Activated CD8-positive, alpha-beta T cell treated with anti-CD3 and anti-CD28 coated beads for 36 hours (primary cell): Measurements from ENCODE around the gene CLCN1. TPM values are rescaled to one million over a fixed set of nuclear protein-coding genes. Genes with fewer than 3 reads are reported as not detected.

Experiments used
- ATAC-seq: fragments of 200-7000 bp; cut with Tn5 transposase; one replicate; pipeline ENCODE4 v1.10.0; 2021; ENCODE audit warnings: mild to moderate bottlenecking, moderate library complexity
- CTCF ChIA-PET: fragments of 350-600 bp; sonication (Branson Sonifier 250); formaldehyde crosslinking; loops from one replicate; lab custom pipeline; 2021; ENCODE audit warnings: antibody characterized with exemption; lab: Charles Lee
- POLR2A ChIA-PET: fragments of 350-600 bp; sonication (Branson Sonifier 250); formaldehyde crosslinking; loops from one replicate; lab custom pipeline; 2021; ENCODE audit warnings: antibody characterized with exemption; lab: Charles Lee
- DNase-seq: peaks from one replicate; pipeline ENCODE4 v3.0.0-alpha.2; 2020
- H3K27ac Mint-ChIP-seq: one replicate; pipeline ENCODE4 v1.8.0; 2021; ENCODE audit warnings: mild to moderate bottlenecking, mixed read lengths
- H3K27me3 Mint-ChIP-seq: one replicate; pipeline ENCODE4 v1.8.0; 2021; ENCODE audit warnings: mixed read lengths
- H3K36me3 Mint-ChIP-seq: one replicate; pipeline ENCODE4 v1.8.0; 2021; ENCODE audit warnings: low read depth, mixed read lengths
- H3K4me1 Mint-ChIP-seq: one replicate; pipeline ENCODE4 v1.8.0; 2021; ENCODE audit warnings: low read depth, mixed read lengths
- H3K4me3 Mint-ChIP-seq: one replicate; pipeline ENCODE4 v1.8.0; 2021; ENCODE audit warnings: mild to moderate bottlenecking, moderate library complexity, mixed read lengths
- H3K9me3 Mint-ChIP-seq: one replicate; pipeline ENCODE4 v1.8.0; 2021; ENCODE audit warnings: mixed read lengths
- CTCF ChIP-seq: fragments of 200-600 bp; IDR thresholded peaks from one replicate; pipeline ENCODE4 v1.8.0; 2022; ENCODE audit warnings: antibody characterized with exemption, mild to moderate bottlenecking
- intact Hi-C: fragments of 100-400 bp; cut with micrococcal nuclease; formaldehyde crosslinking; loops from one replicate; pipeline ENCODE4 v1.10.0; 2022
- total RNA-seq, 2 experiments: library from RNA; stranded (reverse); gene quantifications; one replicate each; pipeline ENCODE4 v1.2.3, GENCODE V29; 2021

The CLCN1 gene
- total RNA-seq, 2 experiments from 2014 or later, result 0.09 TPM; not detected in 1

- H3K4me3 Mint-ChIP-seq, result no peak overlapping the region
- H3K27me3 Mint-ChIP-seq, result no peaks in the 10 kb centered on the region
- no peaks in the 10 kb centered on the region for H3K36me3 Mint-ChIP-seq
- TF ChIP-seq CTCF, result no peak
- POLR2A ChIA-PET, result no interaction called here
- ATAC-seq (no peak), DNase-seq (no peak)
- peaks cover 7% of the 10 kb centered on the region for H3K4me1 Mint-ChIP-seq
- intact Hi-C loops, result no loop called here
- CTCF ChIA-PET, result interaction anchor here (1.2 to 4.7 kb wide), 5 partner anchors 12 to 108 kb away, joined by 3 to 42 read pairs (median 7); partner anchors contain the start of gene ZYX
- H3K27ac Mint-ChIP-seq, result no peak overlapping the region
- H3K9me3 Mint-ChIP-seq, result no peaks in the 10 kb centered on the region
Observed at GRCh38 chr7:143347950-143348349, 32.0 kb downstream of the CLCN1 start.

- no peaks in the 10 kb centered on the region for H3K27me3 Mint-ChIP-seq
- ChIA-PET POLR2A (no interaction called here), CTCF (interaction anchor here (1.1 kb wide), 1 partner anchor 110 kb away, joined by 3 read pairs; no protein-coding TSS in a partner anchor)
- H3K27ac Mint-ChIP-seq, result no peak overlapping the region
- ATAC-seq, result no peak
- H3K9me3 Mint-ChIP-seq, result no peaks in the 10 kb centered on the region
- intact Hi-C loops, result no loop called here
- no peaks in the 10 kb centered on the region for H3K36me3 Mint-ChIP-seq
- no peak for DNase-seq
- no peak overlapping the region for H3K4me3 Mint-ChIP-seq
- peaks cover 2% of the 10 kb centered on the region for H3K4me1 Mint-ChIP-seq
- no peak for TF ChIP-seq CTCF
Observed at GRCh38 chr7:143351060-143351459, 35.1 kb downstream of the CLCN1 start.

- DNase-seq (no peak), ATAC-seq (no peak)
- no peak for TF ChIP-seq CTCF
- ChIA-PET POLR2A (no interaction called here), CTCF (no interaction called here)
- Mint-ChIP-seq H3K4me3 (no peak overlapping the region), H3K9me3 (no peaks in the 10 kb centered on the region), H3K36me3 (no peaks in the 10 kb centered on the region), H3K27ac (no peak overlapping the region), H3K4me1 (peaks cover 2% of the 10 kb centered on the region), H3K27me3 (no peaks in the 10 kb centered on the region)
- intact Hi-C loops, result no loop called here
Observed at GRCh38 chr7:143351574-143351973, 35.7 kb downstream of the CLCN1 start.

GRCh38 chr7:143352531-143353002 lies 36.7 kb downstream of the CLCN1 start:
- ChIA-PET POLR2A (no interaction called here), CTCF (no interaction called here)
- intact Hi-C loops, result no loop called here
- Mint-ChIP-seq H3K4me3 (no peak overlapping the region), H3K27ac (no peak overlapping the region), H3K4me1 (peaks cover 2% of the 10 kb centered on the region), H3K27me3 (no peaks in the 10 kb centered on the region), H3K9me3 (no peaks in the 10 kb centered on the region), H3K36me3 (no peaks in the 10 kb centered on the region)
- DNase-seq, result no peak
- TF ChIP-seq CTCF, result no peak
- no peak for ATAC-seq

- Mint-ChIP-seq H3K36me3 (no peaks in the 10 kb centered on the region), H3K9me3 (no peaks in the 10 kb centered on the region), H3K27ac (no peak overlapping the region), H3K4me1 (peaks cover 2% of the 10 kb centered on the region), H3K27me3 (no peaks in the 10 kb centered on the region), H3K4me3 (no peak overlapping the region)
- POLR2A ChIA-PET, result no interaction called here
- intact Hi-C loops, result no loop called here
- no peak for TF ChIP-seq CTCF
- ATAC-seq, result no peak
- DNase-seq, result no peak
- CTCF ChIA-PET, result interaction anchor here (0.9 to 2.2 kb wide), 2 partner anchors 9 to 54 kb away, joined by 3 to 5 read pairs; partner anchors contain the start of gene EPHA1
Observed at GRCh38 chr7:143354376-143354775, 38.5 kb downstream of the CLCN1 start.
